ENCODE data around the gene GARIN1A. TPM values are rescaled to one million over a fixed set of nuclear protein-coding genes. Genes with fewer than 3 reads are reported as not detected.
"Not testable (repeated sequence)": the region's sequence is repeated elsewhere in the genome, so short reads cannot be mapped to it uniquely, and the experiment has no call there.

The GARIN1A gene
- total RNA-seq, 2 donors from 2014 or later = 2.6 to 2.7 TPM

DNA sequence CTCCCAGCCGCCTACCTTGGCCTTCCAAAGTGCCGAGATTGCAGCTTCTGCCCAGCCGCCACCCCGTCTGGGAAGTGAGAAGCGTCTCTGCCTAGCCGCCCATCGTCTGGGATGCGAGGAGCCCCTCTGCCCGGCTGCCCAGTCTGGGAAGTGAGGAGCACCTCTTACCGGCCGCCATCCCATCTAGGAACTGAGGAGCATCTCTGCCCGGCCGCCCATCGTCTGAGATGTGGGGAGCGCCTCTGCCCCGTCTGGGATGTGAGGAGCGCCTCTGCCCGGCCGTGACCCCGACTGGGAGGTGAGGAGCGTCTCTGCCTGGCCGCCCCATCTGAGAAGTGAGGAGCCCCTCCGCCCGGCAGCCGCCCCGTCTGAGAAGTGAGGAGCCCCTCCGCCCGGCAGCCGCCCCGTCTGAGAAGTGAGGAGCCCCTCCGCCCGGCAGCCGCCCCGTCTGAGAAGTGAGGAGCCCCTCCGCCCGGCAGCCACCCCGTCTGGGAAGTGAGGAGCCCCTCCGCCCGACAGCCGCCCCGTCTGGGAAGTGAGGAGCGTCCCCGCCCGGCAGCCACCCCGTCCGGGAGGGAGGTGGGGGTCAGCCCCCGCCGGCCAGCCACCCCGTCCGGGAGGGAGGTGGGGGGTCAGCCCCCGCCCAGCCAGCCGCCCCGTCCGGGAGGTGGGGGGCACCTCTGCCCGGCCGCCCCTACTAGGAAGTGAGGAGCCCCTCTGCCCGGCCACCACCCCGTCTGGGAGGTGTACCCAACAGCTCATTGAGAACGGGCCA is 17.3 kb downstream of the GARIN1A start:
- H3K27me3 Mint-ChIP-seq (ENCODE audit: low read depth); H3K27ac Mint-ChIP-seq; H3K36me3 Mint-ChIP-seq (ENCODE audit: insufficient read depth in 2 of 2); DNase-seq; H3K9me3 Mint-ChIP-seq; H3K4me3 Mint-ChIP-seq; H3K4me1 Mint-ChIP-seq (ENCODE audit: low read depth); ATAC-seq (replicated peaks in 1 of 2): not testable (repeated sequence)

DNA sequence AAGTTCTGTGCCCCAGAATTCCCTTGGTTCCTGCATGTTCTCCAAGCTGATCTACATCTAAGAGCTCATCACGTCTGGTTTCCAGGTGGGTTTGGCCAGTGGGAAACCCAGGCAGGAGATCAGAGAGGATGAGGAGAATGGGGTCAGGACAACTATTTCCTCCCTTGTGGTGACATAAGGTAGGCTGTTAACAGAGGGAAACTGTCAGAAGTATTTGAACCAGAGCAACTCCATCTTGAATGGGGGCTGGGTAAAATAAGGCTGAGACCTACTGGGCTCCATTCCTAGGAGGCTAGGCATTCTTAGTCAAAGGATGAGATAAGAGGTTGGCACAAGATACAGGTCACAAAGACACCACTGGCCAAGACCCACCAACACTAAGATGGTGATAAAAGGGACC is 19.1 kb downstream of the GARIN1A start:
- Mint-ChIP-seq H3K36me3 (ENCODE audit: insufficient read depth in 2 of 2) (no peaks in the 10 kb centered on the region), H3K27me3 (ENCODE audit: low read depth) (peaks cover 13% of the 10 kb centered on the region), H3K4me3 (no peak overlapping the region), H3K4me1 (ENCODE audit: low read depth) (no peaks in the 10 kb centered on the region), H3K9me3 (no peaks in the 10 kb centered on the region), H3K27ac (no peak overlapping the region)
- no peak for ATAC-seq (replicated peaks in 1 of 2)
- DNase-seq = no peak

DNA sequence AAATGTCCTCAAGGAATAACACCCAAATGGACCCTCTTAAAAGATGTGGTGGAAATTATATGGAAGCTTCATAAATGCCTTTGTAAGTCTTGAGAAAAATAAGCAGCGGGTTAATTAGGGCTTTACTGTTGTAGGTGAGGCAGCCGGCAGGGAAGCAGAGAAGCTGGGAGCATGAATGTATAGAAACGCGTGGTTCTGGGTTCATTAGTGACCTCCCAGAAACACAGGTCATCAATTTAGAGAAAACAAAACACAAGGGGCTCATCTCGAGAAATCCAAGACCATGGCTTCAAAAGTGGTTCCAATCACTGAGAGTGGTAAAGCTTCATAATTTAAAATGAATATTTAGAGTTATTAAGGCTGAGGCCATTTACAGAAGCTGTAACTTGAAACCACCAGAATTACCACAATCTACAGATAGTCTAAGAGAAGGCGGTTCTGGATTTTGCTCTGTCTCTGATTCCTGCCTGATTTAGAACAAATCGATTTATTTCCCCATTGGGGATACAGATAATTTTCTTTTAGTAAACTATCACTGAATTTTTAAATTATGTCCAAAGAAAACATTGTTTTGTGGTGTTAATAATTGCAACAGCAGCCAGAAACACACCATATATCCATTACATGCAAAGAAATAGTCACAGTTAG is 20.7 kb downstream of the GARIN1A start:
- Mint-ChIP-seq H3K27me3 (ENCODE audit: low read depth) (peaks cover 28% of the 10 kb centered on the region), H3K4me1 (ENCODE audit: low read depth) (peaks cover 10% of the 10 kb centered on the region), H3K27ac (no peak overlapping the region), H3K9me3 (no peaks in the 10 kb centered on the region), H3K36me3 (ENCODE audit: insufficient read depth in 2 of 2) (no peaks in the 10 kb centered on the region), H3K4me3 (no peak overlapping the region)
- DNase-seq = no peak
- no peak for ATAC-seq (replicated peaks in 1 of 2)

DNA sequence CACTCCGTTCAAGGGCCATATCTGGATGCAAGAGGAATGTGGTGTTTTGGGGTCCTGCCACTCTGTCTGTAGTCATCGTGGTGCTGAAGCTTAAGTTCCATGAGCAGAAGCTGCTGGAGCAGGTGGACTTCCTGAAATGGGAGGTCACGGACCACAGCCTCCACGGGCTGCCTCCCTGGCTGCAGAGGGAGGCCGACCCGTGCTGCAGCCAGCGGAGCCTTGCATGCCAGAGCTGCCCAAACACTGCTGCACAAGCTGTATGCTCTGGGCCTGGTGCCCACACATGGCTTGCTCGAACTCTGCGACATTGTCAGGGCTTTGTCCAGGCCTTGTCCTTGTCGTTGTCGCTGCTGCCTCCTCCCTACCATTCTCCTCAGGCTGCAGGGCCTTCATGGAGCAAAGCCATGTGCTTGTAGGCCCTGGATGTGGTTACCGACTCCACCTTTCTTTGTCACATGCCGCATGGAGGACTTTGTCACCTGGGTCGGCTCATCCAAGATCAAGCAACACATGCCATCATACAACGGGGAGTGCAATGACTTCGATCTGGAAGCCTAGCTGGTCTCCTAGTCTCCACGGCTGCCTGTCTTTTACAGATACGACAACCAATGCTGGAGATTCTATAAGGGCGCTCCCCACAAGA is 21.4 kb downstream of the GARIN1A start:
- no peak for ATAC-seq (replicated peaks in 1 of 2)
- H3K4me1 Mint-ChIP-seq (ENCODE audit: low read depth) = peaks cover 17% of the 10 kb centered on the region
- H3K36me3 Mint-ChIP-seq (ENCODE audit: insufficient read depth in 2 of 2) = no peaks in the 10 kb centered on the region
- H3K4me3 Mint-ChIP-seq = no peak overlapping the region
- no peaks in the 10 kb centered on the region for H3K9me3 Mint-ChIP-seq
- H3K27ac Mint-ChIP-seq = no peak overlapping the region
- H3K27me3 Mint-ChIP-seq (ENCODE audit: low read depth) = peaks cover 35% of the 10 kb centered on the region
- DNase-seq = no peak

DNA sequence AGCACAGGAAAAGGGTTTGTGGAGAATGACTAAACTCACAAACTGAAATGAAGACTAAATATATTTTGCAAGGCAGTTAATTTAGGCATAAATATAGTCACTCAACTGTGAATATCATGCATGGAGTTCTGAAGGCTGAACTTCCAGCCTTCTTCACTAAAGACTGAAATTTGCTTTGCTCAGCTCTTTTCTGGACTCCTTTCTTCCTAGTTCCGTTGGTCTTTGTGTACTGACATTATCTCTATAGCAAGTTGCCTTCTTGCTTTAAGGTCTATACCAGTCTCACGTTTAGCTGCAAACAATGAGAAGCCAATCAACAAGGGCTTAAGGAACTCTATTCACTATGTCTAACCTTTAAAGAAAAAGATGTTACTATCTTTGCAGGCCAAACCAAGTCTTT is 22.6 kb downstream of the GARIN1A start:
- H3K4me1 Mint-ChIP-seq (ENCODE audit: low read depth) = peaks cover 17% of the 10 kb centered on the region
- no peak overlapping the region for H3K4me3 Mint-ChIP-seq
- no peak for ATAC-seq (replicated peaks in 1 of 2)
- no peak for DNase-seq
- peaks cover 42% of the 10 kb centered on the region for H3K27me3 Mint-ChIP-seq (ENCODE audit: low read depth)
- no peak overlapping the region for H3K27ac Mint-ChIP-seq
- H3K36me3 Mint-ChIP-seq (ENCODE audit: insufficient read depth in 2 of 2) = no peaks in the 10 kb centered on the region
- no peaks in the 10 kb centered on the region for H3K9me3 Mint-ChIP-seq

DNA sequence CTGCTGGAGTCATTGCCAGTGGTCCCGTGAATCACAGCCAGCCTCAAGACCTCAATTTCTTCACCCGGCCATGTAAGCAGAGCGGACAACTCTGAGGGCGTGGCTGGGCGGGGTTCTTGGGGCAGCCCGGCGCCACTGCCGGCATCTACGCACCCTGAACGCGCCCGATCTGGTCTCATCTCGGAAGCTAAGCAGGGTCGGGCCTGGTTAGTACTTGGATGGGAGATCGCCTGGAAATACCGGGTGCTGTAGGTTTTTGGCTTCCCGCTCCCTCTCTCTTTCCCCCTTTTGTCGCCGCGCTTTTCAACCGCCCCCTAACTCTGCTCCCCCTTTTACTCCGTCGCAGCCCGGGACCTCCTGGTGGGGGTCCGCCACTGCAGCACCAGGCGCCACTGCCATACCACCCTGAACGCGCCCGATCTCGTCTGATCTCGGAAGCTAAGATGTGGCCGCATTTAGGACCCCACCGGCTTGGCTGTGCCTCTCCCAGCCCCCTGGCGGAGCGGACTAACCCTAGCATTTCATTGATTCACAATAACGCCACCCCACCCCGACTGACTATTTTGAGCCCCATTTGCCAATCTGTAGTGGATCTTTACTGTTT is 25.3 kb downstream of the GARIN1A start:
- Mint-ChIP-seq H3K27ac (peak overlapping the region; percentile 59), H3K4me1 (ENCODE audit: low read depth) (peaks cover 17% of the 10 kb centered on the region), H3K9me3 (no peaks in the 10 kb centered on the region), H3K4me3 (peak overlapping the region; percentile 87 to 91), H3K27me3 (ENCODE audit: low read depth) (peaks cover 59% of the 10 kb centered on the region), H3K36me3 (ENCODE audit: insufficient read depth in 2 of 2) (no peaks in the 10 kb centered on the region)
- DNase-seq = peak; percentile 79 to 83
- peak; percentile 94 for ATAC-seq (replicated peaks in 1 of 2)

DNA sequence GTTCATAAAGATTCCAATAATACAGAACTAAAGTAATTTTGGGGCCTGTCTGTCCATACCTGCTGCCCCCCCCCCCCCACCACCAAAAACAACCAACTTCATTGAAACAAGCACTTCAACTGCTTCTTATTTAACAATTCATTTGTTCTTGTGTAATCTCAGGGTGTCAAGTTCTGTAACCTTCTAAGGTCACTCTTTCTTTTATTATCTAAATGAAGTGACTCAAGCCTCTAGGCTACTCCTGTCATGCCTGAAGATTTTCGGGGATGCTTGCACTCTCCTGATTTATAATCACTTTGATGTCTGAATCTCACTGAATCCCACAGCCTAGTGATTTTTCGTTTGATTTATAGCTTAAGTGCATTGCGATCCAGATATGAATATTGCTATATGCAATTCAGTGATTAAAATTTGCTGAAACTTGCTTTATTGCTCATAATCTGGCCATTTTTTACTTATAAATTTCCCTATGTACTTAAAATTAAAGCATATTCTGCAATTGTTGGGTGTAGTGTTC is 27.2 kb downstream of the GARIN1A start:
- no peak overlapping the region for H3K27ac Mint-ChIP-seq
- peaks cover 58% of the 10 kb centered on the region for H3K27me3 Mint-ChIP-seq (ENCODE audit: low read depth)
- DNase-seq (no peak), ATAC-seq (replicated peaks in 1 of 2) (no peak)
- no peak overlapping the region for H3K4me3 Mint-ChIP-seq
- H3K36me3 Mint-ChIP-seq (ENCODE audit: insufficient read depth in 2 of 2) = no peaks in the 10 kb centered on the region
- peaks cover 17% of the 10 kb centered on the region for H3K4me1 Mint-ChIP-seq (ENCODE audit: low read depth)
- H3K9me3 Mint-ChIP-seq = no peaks in the 10 kb centered on the region

DNA sequence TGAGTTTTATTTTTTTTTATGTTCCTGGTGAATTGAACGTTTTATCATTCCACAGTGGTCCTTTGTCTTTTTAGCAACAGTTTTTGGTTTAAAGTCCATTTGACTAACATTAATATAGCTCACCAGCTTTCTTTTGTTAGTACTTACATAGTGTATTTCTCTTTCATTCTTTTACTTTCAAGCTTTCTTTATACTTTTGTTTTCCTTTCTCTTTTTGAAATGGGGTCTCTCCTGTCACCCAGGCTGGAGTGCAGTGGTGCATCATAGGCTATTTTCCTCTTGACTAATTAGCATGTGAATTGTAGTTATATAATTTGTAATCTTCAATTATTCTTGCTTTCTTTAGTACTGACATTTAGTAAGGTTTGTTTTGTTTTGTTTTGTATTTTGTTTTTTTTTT is 27.8 kb downstream of the GARIN1A start:
- no peak overlapping the region for H3K4me3 Mint-ChIP-seq
- H3K9me3 Mint-ChIP-seq = no peaks in the 10 kb centered on the region
- DNase-seq = no peak
- peaks cover 58% of the 10 kb centered on the region for H3K27me3 Mint-ChIP-seq (ENCODE audit: low read depth)
- H3K27ac Mint-ChIP-seq = no peak overlapping the region
- H3K36me3 Mint-ChIP-seq (ENCODE audit: insufficient read depth in 2 of 2) = no peaks in the 10 kb centered on the region
- H3K4me1 Mint-ChIP-seq (ENCODE audit: low read depth) = peaks cover 17% of the 10 kb centered on the region
- ATAC-seq (replicated peaks in 1 of 2) = no peak

DNA sequence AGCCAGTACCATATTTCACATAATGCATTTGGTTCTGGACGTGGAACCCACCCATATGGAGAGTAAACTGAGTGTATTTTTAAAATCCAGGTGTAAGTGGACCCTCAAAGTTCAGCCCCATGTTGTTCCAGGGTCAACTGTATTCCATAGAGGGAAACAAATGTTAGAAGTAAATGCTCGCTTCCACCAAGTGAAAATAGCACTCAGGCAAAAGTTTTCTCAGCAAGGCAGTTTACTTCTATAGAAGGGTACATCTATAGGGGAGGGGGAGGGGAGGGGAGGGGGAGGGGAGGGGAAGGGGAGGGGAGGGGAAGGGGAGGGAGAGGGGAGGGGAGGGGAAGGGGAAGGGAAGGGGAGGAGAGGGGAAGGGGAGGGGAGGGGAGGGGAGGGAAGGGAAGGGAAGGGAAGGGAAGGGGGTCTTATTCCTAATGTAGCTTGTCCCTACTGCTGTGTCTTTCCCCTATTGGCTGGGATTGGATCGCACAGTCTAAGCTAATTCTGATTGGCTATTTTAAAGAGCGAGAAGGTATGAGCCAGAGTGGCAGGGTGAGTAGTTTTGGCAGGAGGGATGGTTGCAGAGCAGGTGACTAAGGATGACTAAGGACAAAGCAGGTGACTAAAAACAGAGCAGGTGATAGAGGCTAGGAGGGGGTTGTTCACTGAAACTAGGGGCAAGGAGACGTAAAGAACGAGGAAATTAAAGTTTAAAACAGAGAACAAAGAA is 29.1 kb downstream of the GARIN1A start:
- DNase-seq = no peak
- H3K4me1 Mint-ChIP-seq (ENCODE audit: low read depth) = peaks cover 22% of the 10 kb centered on the region
- H3K9me3 Mint-ChIP-seq = no peaks in the 10 kb centered on the region
- no peak overlapping the region for H3K27ac Mint-ChIP-seq
- no peaks in the 10 kb centered on the region for H3K36me3 Mint-ChIP-seq (ENCODE audit: insufficient read depth in 2 of 2)
- no peak for ATAC-seq (replicated peaks in 1 of 2)
- H3K27me3 Mint-ChIP-seq (ENCODE audit: low read depth) = peaks cover 52% of the 10 kb centered on the region
- no peak overlapping the region for H3K4me3 Mint-ChIP-seq

DNA sequence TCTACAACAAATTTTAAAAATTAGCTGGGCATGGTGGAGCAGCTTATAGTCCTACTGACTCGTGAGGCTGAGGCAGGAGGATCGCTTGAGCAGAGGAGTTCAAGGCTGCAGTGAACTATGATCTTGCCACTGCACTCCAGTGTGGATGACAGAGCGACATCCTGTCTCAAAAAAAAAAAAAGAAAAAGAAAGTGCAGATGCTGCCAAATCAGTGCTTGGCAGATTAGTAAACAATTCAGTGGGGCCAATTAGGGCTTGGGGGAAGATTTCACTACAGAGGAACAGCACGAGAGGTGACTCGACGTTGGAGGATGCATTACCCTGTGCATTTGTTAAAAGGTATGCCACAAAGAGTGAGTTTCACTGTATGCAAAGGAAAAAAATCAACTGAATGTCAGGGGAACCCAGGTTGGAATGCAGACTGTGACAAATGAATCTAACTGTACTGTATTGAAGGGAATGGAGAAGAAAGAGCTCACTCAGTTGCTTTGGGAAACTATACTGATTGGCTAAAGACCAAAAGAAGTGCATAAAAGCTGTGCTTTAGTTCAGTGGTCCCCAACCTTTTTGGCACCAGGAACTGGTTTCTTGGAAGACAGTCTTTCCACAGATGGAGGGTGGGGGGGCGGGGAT is 31.6 kb downstream of the GARIN1A start:
- Mint-ChIP-seq H3K36me3 (ENCODE audit: insufficient read depth in 2 of 2) (no peaks in the 10 kb centered on the region), H3K9me3 (no peaks in the 10 kb centered on the region), H3K27ac (no peak overlapping the region), H3K4me1 (ENCODE audit: low read depth) (peaks cover 5% of the 10 kb centered on the region), H3K27me3 (ENCODE audit: low read depth) (peaks cover 27% of the 10 kb centered on the region), H3K4me3 (no peak overlapping the region)
- no peak for ATAC-seq (replicated peaks in 1 of 2)
- no peak for DNase-seq

DNA sequence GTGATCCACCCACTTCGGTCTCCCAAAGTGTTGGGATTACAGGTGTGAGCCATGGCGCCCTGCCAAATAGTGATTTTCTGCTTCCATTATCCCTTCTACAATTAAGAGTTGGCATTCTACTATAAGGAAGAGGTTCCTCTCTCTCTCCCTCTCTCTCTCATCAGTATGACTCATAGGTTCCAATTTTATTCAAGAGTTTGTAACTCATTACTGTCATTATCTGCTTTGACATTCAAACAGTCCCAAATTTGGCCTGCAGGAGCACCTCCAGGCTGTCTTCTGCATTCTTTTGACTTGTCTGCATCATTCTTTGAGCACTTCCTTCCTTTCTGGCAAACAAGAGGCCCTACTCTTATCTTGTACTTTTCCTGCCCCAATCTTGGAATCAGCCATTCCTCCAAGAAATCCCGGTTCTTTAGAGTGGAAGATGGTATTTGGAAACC is 33.8 kb downstream of the GARIN1A start:
- Mint-ChIP-seq H3K9me3 (no peaks in the 10 kb centered on the region), H3K4me3 (no peak overlapping the region), H3K27me3 (ENCODE audit: low read depth) (peaks cover 26% of the 10 kb centered on the region), H3K27ac (peak overlapping the region; percentile 3), H3K4me1 (ENCODE audit: low read depth) (peaks cover 5% of the 10 kb centered on the region), H3K36me3 (ENCODE audit: insufficient read depth in 2 of 2) (no peaks in the 10 kb centered on the region)
- ATAC-seq (replicated peaks in 1 of 2) (no peak), DNase-seq (no peak)

DNA sequence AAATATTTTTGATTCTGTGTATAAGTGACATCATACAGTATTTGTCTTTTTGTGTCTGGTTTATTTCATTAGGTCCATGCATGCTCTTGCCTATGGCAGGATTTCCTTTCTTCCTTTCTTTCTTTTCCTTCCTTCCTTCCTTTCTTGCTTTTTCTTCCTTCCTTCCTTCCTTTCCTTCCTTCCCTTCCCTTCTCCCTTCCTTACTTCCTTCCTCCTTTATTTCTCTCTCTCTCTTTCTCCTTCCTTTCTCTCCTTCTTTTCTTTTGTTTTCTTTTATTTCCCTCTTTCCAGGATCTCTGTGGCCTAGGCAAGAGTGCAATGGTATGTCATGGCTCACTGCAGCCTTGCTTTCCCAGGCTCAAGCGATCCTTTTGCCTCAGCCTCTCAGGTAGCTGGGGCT is 35.7 kb downstream of the GARIN1A start:
- ATAC-seq (replicated peaks in 1 of 2) (no peak), DNase-seq (no peak)
- H3K4me3 Mint-ChIP-seq = no peak overlapping the region
- H3K4me1 Mint-ChIP-seq (ENCODE audit: low read depth) = peaks cover 5% of the 10 kb centered on the region
- H3K27me3 Mint-ChIP-seq (ENCODE audit: low read depth) = peaks cover 15% of the 10 kb centered on the region
- H3K9me3 Mint-ChIP-seq = no peaks in the 10 kb centered on the region
- H3K27ac Mint-ChIP-seq = no peak overlapping the region
- no peaks in the 10 kb centered on the region for H3K36me3 Mint-ChIP-seq (ENCODE audit: insufficient read depth in 2 of 2)
